HCT116 (cell line): ENCODE results near the gene PSMD4.

Experiments used
- ATF3 ChIP-seq: IDR thresholded peaks from 2 replicates; pipeline ENCODE4 v1.6.1; 2012
- CEBPB ChIP-seq: IDR thresholded peaks from 2 replicates; pipeline ENCODE4 v1.6.1; 2012; ENCODE audit warnings: low read depth
- CTCF ChIP-seq, 3 experiments: fragments of 200-600 bp in 1 of 3; sonication (generic) in 1 of 3; IDR thresholded peaks in 2 of 3; conservative IDR thresholded peaks in 1 of 3; 2 replicates each; pipeline ENCODE4 v1.5.1; 2012 to 2017; ENCODE audit warnings: low read depth in 2 of 3, low read length in 2 of 3, antibody characterized with exemption in 1 of 3, borderline replicate concordance in 1 of 3, control low read depth in 1 of 3, mild to moderate bottlenecking in 1 of 3, mixed read lengths in 1 of 3, mixed run types in 1 of 3, moderate library complexity in 1 of 3; ENCODE audit not compliant: insufficient read depth in 1 of 3
- EGR1 ChIP-seq: IDR thresholded peaks from 2 replicates; pipeline ENCODE4 v1.6.1; 2012; ENCODE audit warnings: low read depth
- EZH2 ChIP-seq: fragments of 200-600 bp; sonication (generic); IDR thresholded peaks from 2 replicates; pipeline ENCODE4 v1.6.1; 2017; ENCODE audit warnings: antibody characterized with exemption, mixed run types
- EZH2phosphoT487 ChIP-seq: fragments of 200-600 bp; IDR thresholded peaks from 2 replicates; pipeline ENCODE4 v1.6.1; 2018; ENCODE audit warnings: antibody characterized with exemption, borderline replicate concordance
- JUND ChIP-seq: IDR thresholded peaks from 2 replicates; pipeline ENCODE4 v1.6.1; 2012
- POLR2A ChIP-seq: IDR thresholded peaks from 2 replicates; pipeline ENCODE4 v1.7.0; 2011; ENCODE audit warnings: borderline replicate concordance; ENCODE audit not compliant: insufficient read depth, insufficient read length; ENCODE audit errors: extremely low read depth
- SP1 ChIP-seq: IDR thresholded peaks from 2 replicates; pipeline ENCODE4 v1.6.1; 2012; ENCODE audit warnings: low read depth
- SRF ChIP-seq: IDR thresholded peaks from 2 replicates; pipeline ENCODE4 v1.6.1; 2012; ENCODE audit warnings: low read depth
- ZBTB33 ChIP-seq: IDR thresholded peaks from 2 replicates; pipeline ENCODE4 v1.6.1; 2011; ENCODE audit warnings: mild to moderate bottlenecking, low read length, moderate library complexity; ENCODE audit not compliant: insufficient replicate concordance; ENCODE audit errors: extremely low read depth

- no peak for TF ChIP-seq CTCF (IDR thresholded peaks at IDR 0.05 in 2 of 3, conservative IDR thresholded peaks at IDR 0.05 in 1 of 3; ENCODE audit: borderline replicate concordance in 1 of 3, insufficient read depth in 1 of 3, low read depth in 2 of 3, low read length in 2 of 3)
- TF ChIP-seq POLR2A: no peak
- TF ChIP-seq EGR1: no peak
- no peak for TF ChIP-seq EZH2
- no peak for TF ChIP-seq JUND
- TF ChIP-seq SP1: no peak
- TF ChIP-seq CEBPB: no peak
- TF ChIP-seq ATF3: no peak
- TF ChIP-seq EZH2phosphoT487: no peak
- no peak for TF ChIP-seq ZBTB33
- TF ChIP-seq SRF: no peak
Measured at GRCh38 chr1:151242442-151242841, 12.1 kb upstream of the PSMD4 start.
